AG04449 (cell line): ENCODE data around the gene RAD51B.

ENCODE experiments used
- CTCF ChIA-PET: fragments of 350-600 bp; formaldehyde crosslinking; extraction: SDS; loops from one replicate; lab custom pipeline; 2021; ENCODE audit warnings: antibody characterized with exemption; lab: Yijun Ruan, JAX
- POLR2A ChIA-PET: fragments of 400-600, 350-600 bp; formaldehyde crosslinking; extraction: SDS; loops from one replicate; lab custom pipeline; 2020; ENCODE audit warnings: antibody characterized with exemption, inconsistent platforms; lab: Yijun Ruan, JAX
- DNase-seq: peaks from one replicate; pipeline ENCODE4 v3.0.0-alpha.2; 2010; ENCODE audit warnings: low read depth, low spot score
- H3K4me3 ChIP-seq: 2 replicates; pipeline ENCODE4 v1.5.1; 2011; ENCODE audit warnings: low read depth, mild to moderate bottlenecking, control low read depth, low read length
- CTCF ChIP-seq: IDR thresholded peaks from one replicate; pipeline ENCODE4 v1.5.1; 2011; ENCODE audit warnings: mild to moderate bottlenecking, moderate library complexity, low read length, control low read depth, inconsistent platforms; ENCODE audit not compliant: insufficient read depth; ENCODE audit errors: missing control alignments

RAD51B gene

GRCh38 chr14:67927244-67927643 is 107.7 kb downstream of the RAD51B start:
- no peak for TF ChIP-seq CTCF
- DNase-seq: no peak
- no peak overlapping the region for H3K4me3 ChIP-seq
- POLR2A ChIA-PET: no interaction called here
- CTCF ChIA-PET: no interaction called here

- no peak for DNase-seq
- TF ChIP-seq CTCF: no peak
- ChIA-PET CTCF (interaction anchor here (0.5 to 2.3 kb wide), 2 partner anchors 24 to 916 kb away, joined by 4 to 8 read pairs; no protein-coding TSS in a partner anchor), POLR2A (no interaction called here)
- H3K4me3 ChIP-seq: no peak overlapping the region
Measured at GRCh38 chr14:67928375-67928774, 108.8 kb downstream of the RAD51B start.

GRCh38 chr14:67932708-67933246 is 113.2 kb downstream of the RAD51B start:
- no peak overlapping the region for H3K4me3 ChIP-seq
- DNase-seq: no peak
- POLR2A ChIA-PET: no interaction called here
- no peak for TF ChIP-seq CTCF
- CTCF ChIA-PET: interaction anchor here (0.6 to 6.7 kb wide), 23 partner anchors 9 to 1175 kb away, joined by 3 to 149 read pairs (median 6); no protein-coding TSS in a partner anchor

- no peak for DNase-seq
- POLR2A ChIA-PET: no interaction called here
- CTCF ChIA-PET: interaction anchor here (0.6 to 6.7 kb wide), 38 partner anchors 8 to 1174 kb away, joined by 3 to 149 read pairs (median 5); no protein-coding TSS in a partner anchor
- no peak for TF ChIP-seq CTCF
- no peak overlapping the region for H3K4me3 ChIP-seq
Measured at GRCh38 chr14:67933266-67933665, 113.7 kb downstream of the RAD51B start.

GRCh38 chr14:67934087-67934486 is 114.5 kb downstream of the RAD51B start:
- peak; percentile 29 for DNase-seq
- peak; percentile 49 for TF ChIP-seq CTCF
- ChIA-PET POLR2A (no interaction called here), CTCF (interaction anchor here (0.6 to 6.7 kb wide), 48 partner anchors 8 to 1173 kb away, joined by 3 to 149 read pairs (median 4); no protein-coding TSS in a partner anchor)
- H3K4me3 ChIP-seq: no peak overlapping the region

GRCh38 chr14:67934862-67935261 is 115.3 kb downstream of the RAD51B start:
- no peak overlapping the region for H3K4me3 ChIP-seq
- no peak for TF ChIP-seq CTCF
- POLR2A ChIA-PET: no interaction called here
- DNase-seq: no peak
- CTCF ChIA-PET: interaction anchor here (0.8 to 6.7 kb wide), 30 partner anchors 7 to 914 kb away, joined by 3 to 149 read pairs (median 6); no protein-coding TSS in a partner anchor
